RWPE2 (cell line): ENCODE measurements around the gene PTPRN2.

ENCODE experiments used
- ATAC-seq: fragments of 200-7000 bp; cut with Tn5 transposase; 3 replicates; pipeline ENCODE4 v1.9.1; 2021; ENCODE audit warnings: low read depth
- DNase-seq: peaks from one replicate; pipeline ENCODE4 v3.0.0-alpha.2; 2020; ENCODE audit warnings: low spot score
- H3K27ac ChIP-seq: fragments of 450-650 bp; 2 replicates; pipeline ENCODE4 v1.5.1; 2017; ENCODE audit warnings: mild to moderate bottlenecking; ENCODE audit not compliant: poor library complexity, severe bottlenecking
- H3K27me3 ChIP-seq: fragments of 250-450 bp; sonication (Bioruptor Pico); 2 replicates; pipeline ENCODE4 v1.5.1; 2021; ENCODE audit warnings: mild to moderate bottlenecking, moderate library complexity; ENCODE audit not compliant: insufficient read depth, poor library complexity, severe bottlenecking
- H3K36me3 ChIP-seq: fragments of 250-450 bp; sonication (Bioruptor Pico); 2 replicates; pipeline ENCODE4 v1.5.1; 2020; ENCODE audit warnings: low read depth, mild to moderate bottlenecking, moderate library complexity
- H3K4me1 ChIP-seq: fragments of 250-450 bp; sonication (Bioruptor Pico); 2 replicates; pipeline ENCODE4 v1.5.1; 2021; ENCODE audit warnings: mild to moderate bottlenecking, moderate library complexity; ENCODE audit not compliant: insufficient read depth, poor library complexity, severe bottlenecking
- H3K4me3 ChIP-seq: fragments of 250-450 bp; sonication (Bioruptor Pico); 2 replicates; pipeline ENCODE4 v1.5.1; 2021; ENCODE audit warnings: mild to moderate bottlenecking, moderate library complexity; ENCODE audit not compliant: severe bottlenecking
- H3K9me3 ChIP-seq: fragments of 250-450 bp; sonication (Bioruptor Pico); 2 replicates; pipeline ENCODE4 v1.5.1; 2021; ENCODE audit warnings: mild to moderate bottlenecking, moderate library complexity; ENCODE audit not compliant: severe bottlenecking
- CTCF ChIP-seq: fragments of 450-650 bp; IDR thresholded peaks from one replicate; pipeline ENCODE4 v1.5.1; 2017; ENCODE audit warnings: mild to moderate bottlenecking, moderate library complexity; ENCODE audit not compliant: poor library complexity, severe bottlenecking

PTPRN2 gene

GRCh38 chr7:157556642-157556944 is 1031.0 kb downstream of the PTPRN2 start:
- no peaks in the 10 kb centered on the region for H3K36me3 ChIP-seq
- H3K9me3 ChIP-seq = peaks cover 4% of the 10 kb centered on the region
- no peak for DNase-seq
- no peak overlapping the region for H3K4me3 ChIP-seq
- TF ChIP-seq CTCF = no peak
- no peaks in the 10 kb centered on the region for H3K27me3 ChIP-seq
- no peak overlapping the region for H3K27ac ChIP-seq
- ATAC-seq = no peak
- H3K4me1 ChIP-seq = no peaks in the 10 kb centered on the region

GRCh38 chr7:157555944-157556641 is 1031.5 kb downstream of the PTPRN2 start:
- H3K27ac ChIP-seq = no peak overlapping the region
- no peaks in the 10 kb centered on the region for H3K36me3 ChIP-seq
- no peak for ATAC-seq
- TF ChIP-seq CTCF = no peak
- peak; percentile 15 for DNase-seq
- H3K4me3 ChIP-seq = no peak overlapping the region
- H3K4me1 ChIP-seq = no peaks in the 10 kb centered on the region
- H3K9me3 ChIP-seq = peaks cover 4% of the 10 kb centered on the region
- no peaks in the 10 kb centered on the region for H3K27me3 ChIP-seq

- Histone ChIP-seq H3K27ac (no peak overlapping the region), H3K36me3 (no peaks in the 10 kb centered on the region), H3K4me3 (no peak overlapping the region), H3K4me1 (no peaks in the 10 kb centered on the region), H3K27me3 (no peaks in the 10 kb centered on the region), H3K9me3 (peaks cover 4% of the 10 kb centered on the region)
- peak; percentile 17 for DNase-seq
- ATAC-seq = 0 out of 3 replicates have a peak, but pooled peaks have one; percentile 23
- TF ChIP-seq CTCF = no peak
These were observed 1032.3 kb downstream of the PTPRN2 start for GRCh38 chr7:157555313-157555712.

GRCh38 chr7:157554393-157555238 is 1033.0 kb downstream of the PTPRN2 start:
- Histone ChIP-seq H3K36me3 (no peaks in the 10 kb centered on the region), H3K4me1 (no peaks in the 10 kb centered on the region), H3K9me3 (peaks cover 4% of the 10 kb centered on the region), H3K4me3 (no peak overlapping the region), H3K27ac (no peak overlapping the region), H3K27me3 (peaks cover 2% of the 10 kb centered on the region)
- TF ChIP-seq CTCF = no peak
- no peak for ATAC-seq
- DNase-seq = peak; percentile 23

GRCh38 chr7:157553256-157553655 is 1034.4 kb downstream of the PTPRN2 start:
- ATAC-seq (no peak), DNase-seq (no peak)
- Histone ChIP-seq H3K27me3 (peaks cover 4% of the 10 kb centered on the region), H3K27ac (no peak overlapping the region), H3K4me3 (no peak overlapping the region), H3K9me3 (peaks cover 4% of the 10 kb centered on the region), H3K4me1 (no peaks in the 10 kb centered on the region), H3K36me3 (no peaks in the 10 kb centered on the region)
- no peak for TF ChIP-seq CTCF
